ENCODE data around the gene OR10H1.

OR10H1 gene

GRCh38 chr19:15828121-15828610 is 12.7 kb upstream of the OR10H1 start:
- ChIA-PET POLR2A (interaction anchor here (2.3 kb wide), 1 partner anchor 9 kb away, joined by 11 read pairs; no protein-coding TSS in a partner anchor), CTCF (no interaction called here)

GRCh38 chr19:15825753-15826152 is 10.3 kb upstream of the OR10H1 start:
- ChIA-PET CTCF (interaction anchor here (0.6 kb wide), 1 partner anchor 11 kb away, joined by 4 read pairs; no protein-coding TSS in a partner anchor), POLR2A (interaction anchor here (1.4 kb wide), 1 partner anchor 11 kb away, joined by 5 read pairs; no protein-coding TSS in a partner anchor)
- no peak for DNase-seq (ENCODE audit: extremely low spot score)
- TF ChIP-seq ARNT (IDR thresholded peaks at IDR 0.05) (no peak), LEF1 (IDR thresholded peaks at IDR 0.05; ENCODE audit: borderline replicate concordance) (no peak), HDGF (IDR thresholded peaks at IDR 0.05; ENCODE audit: borderline replicate concordance) (no peak), SUZ12 (IDR thresholded peaks at IDR 0.05) (no peak), TARDBP (IDR thresholded peaks at IDR 0.05) (no peak), SP1 (IDR thresholded peaks at IDR 0.05) (no peak), PKNOX1 (IDR thresholded peaks at IDR 0.05) (no peak), FOXM1 (IDR thresholded peaks at IDR 0.05; ENCODE audit: borderline replicate concordance) (no peak), ELF4 (IDR thresholded peaks at IDR 0.05) (no peak), BHLHE40 (IDR thresholded peaks at IDR 0.05; ENCODE audit: borderline replicate concordance) (no peak), NFRKB (IDR thresholded peaks at IDR 0.05) (no peak), FOXA1 (IDR thresholded peaks at IDR 0.05) (no peak), L3MBTL2 (conservative IDR thresholded peaks at IDR 0.05) (no peak), ZNF384 (IDR thresholded peaks at IDR 0.05) (no peak), FOXK2 (IDR thresholded peaks at IDR 0.05) (no peak), CTBP1 (IDR thresholded peaks at IDR 0.05; ENCODE audit: borderline replicate concordance) (no peak)

More at GRCh38 chr19:15828121-15828610, 12.7 kb upstream of the OR10H1 start:
- TF ChIP-seq L3MBTL2 (conservative IDR thresholded peaks at IDR 0.05) (no peak), SUZ12 (IDR thresholded peaks at IDR 0.05) (no peak), HDGF (IDR thresholded peaks at IDR 0.05; ENCODE audit: borderline replicate concordance) (no peak), TARDBP (IDR thresholded peaks at IDR 0.05) (no peak), FOXA1 (IDR thresholded peaks at IDR 0.05) (no peak), ARNT (IDR thresholded peaks at IDR 0.05) (no peak), BHLHE40 (IDR thresholded peaks at IDR 0.05; ENCODE audit: borderline replicate concordance) (no peak), ZNF384 (IDR thresholded peaks at IDR 0.05) (no peak), CTBP1 (IDR thresholded peaks at IDR 0.05; ENCODE audit: borderline replicate concordance) (no peak), FOXK2 (IDR thresholded peaks at IDR 0.05) (no peak), NFRKB (IDR thresholded peaks at IDR 0.05) (no peak), FOXM1 (IDR thresholded peaks at IDR 0.05; ENCODE audit: borderline replicate concordance) (no peak), SP1 (IDR thresholded peaks at IDR 0.05) (no peak), LEF1 (IDR thresholded peaks at IDR 0.05; ENCODE audit: borderline replicate concordance) (no peak), PKNOX1 (IDR thresholded peaks at IDR 0.05) (no peak), ELF4 (IDR thresholded peaks at IDR 0.05) (no peak)
- DNase-seq (ENCODE audit: extremely low spot score): no peak

- CTCF ChIA-PET: no interaction called here
- TF ChIP-seq SUZ12 (IDR thresholded peaks at IDR 0.05) (no peak), FOXA1 (IDR thresholded peaks at IDR 0.05) (no peak)
- POLR2A ChIA-PET: no interaction called here
- DNase-seq (ENCODE audit: extremely low spot score): no peak
These were observed 5.2 kb upstream of the OR10H1 start for GRCh38 chr19:15820646-15821045.

- ChIA-PET CTCF (no interaction called here), POLR2A (no interaction called here)
- DNase-seq (ENCODE audit: extremely low spot score): no peak
- no peak for TF ChIP-seq FOXK2 (IDR thresholded peaks at IDR 0.05)
- no peak for TF ChIP-seq SP1 (IDR thresholded peaks at IDR 0.05)
- TF ChIP-seq TARDBP (IDR thresholded peaks at IDR 0.05): no peak
- no peak for TF ChIP-seq L3MBTL2 (conservative IDR thresholded peaks at IDR 0.05)
- no peak for TF ChIP-seq CTBP1 (IDR thresholded peaks at IDR 0.05; ENCODE audit: borderline replicate concordance)
- TF ChIP-seq PKNOX1 (IDR thresholded peaks at IDR 0.05): no peak
- no peak for TF ChIP-seq HDGF (IDR thresholded peaks at IDR 0.05; ENCODE audit: borderline replicate concordance)
- TF ChIP-seq ARNT (IDR thresholded peaks at IDR 0.05): no peak
These were observed 1.5 kb downstream of the OR10H1 start for GRCh38 chr19:15813916-15814315.

- CTCF ChIA-PET: no interaction called here
- POLR2A ChIA-PET: no interaction called here
- no peak for DNase-seq (ENCODE audit: extremely low spot score)
- TF ChIP-seq FOXK2 (IDR thresholded peaks at IDR 0.05) (no peak), FOXM1 (IDR thresholded peaks at IDR 0.05; ENCODE audit: borderline replicate concordance) (no peak), PKNOX1 (IDR thresholded peaks at IDR 0.05) (no peak), HDGF (IDR thresholded peaks at IDR 0.05; ENCODE audit: borderline replicate concordance) (no peak), CTBP1 (IDR thresholded peaks at IDR 0.05; ENCODE audit: borderline replicate concordance) (no peak), SUZ12 (IDR thresholded peaks at IDR 0.05) (no peak)
These were observed 3.3 kb downstream of the OR10H1 start for GRCh38 chr19:15812060-15812722.

GRCh38 chr19:15811476-15811875 is 4.0 kb downstream of the OR10H1 start:
- ChIA-PET CTCF (no interaction called here), POLR2A (no interaction called here)

More at GRCh38 chr19:15811476-15811875, 4.0 kb downstream of the OR10H1 start:
- no peak for DNase-seq (ENCODE audit: extremely low spot score)
- TF ChIP-seq CTBP1 (IDR thresholded peaks at IDR 0.05; ENCODE audit: borderline replicate concordance) (no peak), TARDBP (IDR thresholded peaks at IDR 0.05) (no peak), LEF1 (IDR thresholded peaks at IDR 0.05; ENCODE audit: borderline replicate concordance) (no peak), FOXM1 (IDR thresholded peaks at IDR 0.05; ENCODE audit: borderline replicate concordance) (no peak), PKNOX1 (IDR thresholded peaks at IDR 0.05) (no peak), SP1 (IDR thresholded peaks at IDR 0.05) (no peak), ARNT (IDR thresholded peaks at IDR 0.05) (no peak), SUZ12 (IDR thresholded peaks at IDR 0.05) (no peak), FOXK2 (IDR thresholded peaks at IDR 0.05) (no peak), L3MBTL2 (conservative IDR thresholded peaks at IDR 0.05) (no peak), NFRKB (IDR thresholded peaks at IDR 0.05) (no peak)

Measured in HEK293T (cell line).